Endothelial cell of umbilical vein (primary cell): ENCODE results near the gene TMEM92. TPM values are rescaled to one million over a fixed set of nuclear protein-coding genes. Genes with fewer than 3 reads are reported as not detected.

Experiments used
- BruUV-seq: library from RNA; stranded (reverse); fragments of 400-500 nt; replicated peaks from 2 replicates; lab custom pipeline; 2021; lab: Mats Ljungman, UMichigan
- CTCF ChIA-PET: fragments of 300-600, 350-600 bp; sonication (Branson Sonifier 250); formaldehyde crosslinking; loops from one replicate; lab custom pipeline; 2021; ENCODE audit warnings: antibody characterized with exemption, inconsistent platforms; lab: Charles Lee
- POLR2A ChIA-PET: fragments of 300-600, 350-600 bp; sonication (Branson Sonifier 250); formaldehyde crosslinking; loops from one replicate; lab custom pipeline; 2021; ENCODE audit warnings: antibody characterized with exemption, inconsistent platforms; lab: Charles Lee
- DNase-seq: peaks from one replicate; pipeline ENCODE4 v3.0.0-alpha.2; 2011; ENCODE audit warnings: low read depth, low spot score
- FAIRE-seq: peaks from 2 replicates; lab custom pipeline; 2011; peaks lifted over from hg19 to GRCh38; lab: Jason Lieb, UNC
- H2AFZ ChIP-seq: 2 replicates; pipeline ENCODE4 v1.6.0; 2012; ENCODE audit warnings: low read depth, low read length, control low read depth, inconsistent platforms
- H3K27ac ChIP-seq: 2 replicates; pipeline ENCODE4 v1.5.1; 2011; ENCODE audit warnings: low read depth, mild to moderate bottlenecking, control low read depth, low read length, moderate library complexity; ENCODE audit not compliant: insufficient read depth
- H3K27me3 ChIP-seq, 2 experiments: 2 replicates each; pipeline versions ENCODE4 v1.6.0 to v1.6.1; 2011; ENCODE audit warnings: low read length in 2 of 2, mixed read lengths in 1 of 2; ENCODE audit not compliant: control insufficient read depth in 2 of 2, insufficient read depth in 2 of 2
- H3K36me3 ChIP-seq, 2 experiments: 2 replicates in 1 of 2; 3 replicates in 1 of 2; pipeline ENCODE4 v1.5.1; 2011; ENCODE audit warnings: low read length in 2 of 2, mild to moderate bottlenecking in 1 of 2, moderate library complexity in 1 of 2; ENCODE audit not compliant: control insufficient read depth in 2 of 2, insufficient read depth in 2 of 2; ENCODE audit errors: extremely low read depth in 1 of 2
- H3K4me1 ChIP-seq: 3 replicates; pipeline ENCODE4 v1.5.1; 2011; ENCODE audit warnings: mild to moderate bottlenecking, low read length; ENCODE audit not compliant: control insufficient read depth, insufficient read depth; ENCODE audit errors: extremely low read depth
- H3K4me2 ChIP-seq: 2 replicates; pipeline ENCODE4 v1.6.1; 2011; ENCODE audit warnings: low read length, control low read depth, mixed read lengths; ENCODE audit not compliant: insufficient read depth
- H3K4me3 ChIP-seq, 3 experiments: fragments of 200-600 bp in 1 of 3; sonication (generic), shearing (Covaris generic) in 1 of 3; replicated peaks in 1 of 3; 2 replicates each; pipeline ENCODE4 v1.5.1; 2011 to 2016; ENCODE audit warnings: control low read depth in 3 of 3, low read length in 3 of 3, mild to moderate bottlenecking in 2 of 3, inconsistent platforms in 1 of 3, low read depth in 1 of 3, moderate library complexity in 1 of 3; ENCODE audit not compliant: insufficient read depth in 1 of 3
- H3K79me2 ChIP-seq: 2 replicates; pipeline ENCODE4 v1.6.0; 2012; ENCODE audit warnings: low read length, inconsistent platforms; ENCODE audit not compliant: control insufficient read depth, insufficient read depth
- H3K9ac ChIP-seq: replicated peaks from 2 replicates; pipeline ENCODE3; 2011; ENCODE audit warnings: low read length, control low read depth; ENCODE audit not compliant: insufficient read depth; ENCODE audit errors: extremely low read depth
- H3K9me1 ChIP-seq: replicated peaks from 3 replicates; pipeline ENCODE4 v1.6.0; 2011; ENCODE audit warnings: mild to moderate bottlenecking, low read length; ENCODE audit not compliant: control insufficient read depth, insufficient read depth; ENCODE audit errors: extremely low read depth
- H3K9me3 ChIP-seq: replicated peaks from 2 replicates; pipeline ENCODE4 v1.5.1; 2012; ENCODE audit warnings: low read length, inconsistent platforms; ENCODE audit not compliant: control insufficient read depth, insufficient read depth
- H4K20me1 ChIP-seq: replicated peaks from 2 replicates; pipeline ENCODE3; 2011; ENCODE audit warnings: mild to moderate bottlenecking, low read length; ENCODE audit not compliant: control insufficient read depth, insufficient read depth; ENCODE audit errors: extremely low read depth
- EZH2 ChIP-seq: IDR thresholded peaks from 2 replicates; pipeline ENCODE4 v1.6.1; 2012; ENCODE audit warnings: borderline replicate concordance, low read depth, mild to moderate bottlenecking, moderate library complexity, low read length, inconsistent platforms; ENCODE audit not compliant: severe bottlenecking
- FOS ChIP-seq: IDR thresholded peaks from 2 replicates; pipeline ENCODE4 v1.6.1; 2011; ENCODE audit warnings: mild to moderate bottlenecking, low read length, moderate library complexity, borderline replicate concordance; ENCODE audit not compliant: insufficient read depth
- GATA2 ChIP-seq: IDR thresholded peaks from 2 replicates; pipeline ENCODE4 v1.7.0; 2011; ENCODE audit warnings: low read depth, mild to moderate bottlenecking, moderate library complexity, mixed read lengths, low read length; ENCODE audit not compliant: insufficient read length, insufficient read depth
- JUN ChIP-seq: IDR thresholded peaks from 2 replicates; pipeline ENCODE4 v1.6.1; 2011; ENCODE audit warnings: borderline replicate concordance, low read depth; ENCODE audit not compliant: insufficient read length, insufficient read depth
- MYC ChIP-seq: IDR thresholded peaks from one replicate; pipeline ENCODE4 v1.6.1; 2011; ENCODE audit warnings: mild to moderate bottlenecking, low read depth, low read length
- POLR2A ChIP-seq: IDR thresholded peaks from 2 replicates; pipeline ENCODE4 v1.6.1; 2012; ENCODE audit warnings: low read depth, mild to moderate bottlenecking, control low read depth, low read length
- POLR2AphosphoS5 ChIP-seq: IDR thresholded peaks from 2 replicates; pipeline ENCODE4 v1.6.1; 2012; ENCODE audit warnings: low read depth, mild to moderate bottlenecking, control low read depth, low read length, moderate library complexity; ENCODE audit not compliant: insufficient read depth
- dilution Hi-C: fragments of 300-500 bp; cut with MboI; formaldehyde crosslinking; loops from one replicate; pipeline ENCODE4 v1.15.0; 2019; ENCODE audit warnings: low sequenced_read_pairs; ENCODE audit not compliant: extremely low pct_ligation_motif_present
- intact Hi-C: fragments of 100-400 bp; cut with micrococcal nuclease; formaldehyde crosslinking; loops from one replicate; pipeline ENCODE4 v1.10.0; 2022
- polyA plus RNA-seq, 4 experiments: library from polyadenylated mRNA; depleted of rRNA in 3 of 4; stranded (reverse) in 3 of 4; unstranded in 1 of 4; fragments of >200 nt; gene quantifications; 2 replicates each; pipeline versions ENCODE4 v1.2.1 to v1.2.3, GENCODE V29; 2011 to 2012; ENCODE audit warnings: missing spikeins in 1 of 4
- total RNA-seq: library from RNA; stranded (reverse); gene quantifications from 2 replicates; pipeline ENCODE4 v1.2.3, GENCODE V29; 2021
- TF ChIP-seq, protein P1 (sequence below), 2 donors: IDR thresholded peaks; 1 replicate in 1 of 2; 2 replicates in 1 of 2; pipeline ENCODE4 v1.5.1; 2011; ENCODE audit warnings: low read length in 2 of 2, mild to moderate bottlenecking in 2 of 2, moderate library complexity in 2 of 2, control low read depth in 1 of 2, inconsistent platforms in 1 of 2, low read depth in 1 of 2; ENCODE audit not compliant: insufficient read depth in 1 of 2; ENCODE audit errors: extremely low read depth in 1 of 2
- TF ChIP-seq, protein P2 (sequence below): IDR thresholded peaks from 2 replicates; pipeline ENCODE4 v1.6.1; 2011; ENCODE audit not compliant: insufficient read depth, insufficient read length

Gene TMEM92
- total and polyA plus RNA-seq, 2 donors (not counting 3 experiments of a cell fraction or from before 2014, with no cell fraction given) = 0.03 TPM; not detected in 1

DNA sequence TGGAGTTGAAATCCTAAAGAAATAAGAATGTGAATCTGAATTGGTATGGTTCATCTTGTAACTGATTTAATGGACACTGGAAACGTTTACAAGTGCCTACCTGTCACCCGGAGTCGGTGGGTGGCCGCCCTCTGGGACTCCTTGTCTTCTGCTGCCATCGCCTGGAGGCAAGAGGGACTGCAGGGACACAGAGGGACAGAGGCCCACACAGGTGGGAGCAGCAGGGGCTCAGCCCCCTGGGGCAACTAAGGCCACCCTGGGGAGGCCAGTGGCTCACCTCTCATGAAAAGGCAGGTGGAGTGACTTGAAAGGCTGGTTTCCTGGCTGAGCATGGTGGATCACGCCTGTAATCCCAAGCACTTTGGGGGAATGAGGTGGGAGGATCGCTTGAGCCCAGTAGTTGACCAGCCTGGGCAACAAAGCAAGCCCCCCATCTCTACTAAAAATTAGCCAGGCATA is 23.2 kb downstream of the TMEM92 start:
- no peaks in the 10 kb centered on the region for H3K79me2 ChIP-seq
- no peaks in the 10 kb centered on the region for H3K4me1 ChIP-seq
- H3K9me3 ChIP-seq = no peaks in the 10 kb centered on the region
- dilution Hi-C loops = no loop called here
- no peaks in the 10 kb centered on the region for H3K27me3 ChIP-seq
- H3K4me2 ChIP-seq = no peak overlapping the region
- H3K9me1 ChIP-seq = no peaks in the 10 kb centered on the region
- H3K27ac ChIP-seq = no peak overlapping the region
- POLR2A ChIA-PET = no interaction called here
- intact Hi-C loops = loop anchor here (1.0 kb wide), 4 partner anchors 24 to 203 kb away; no protein-coding TSS in a partner anchor
- H4K20me1 ChIP-seq = no peaks in the 10 kb centered on the region
- peak; percentile 56 for DNase-seq
- peak; percentile 81 for FAIRE-seq
- no TSS peak for BruUV-seq
- H2AFZ ChIP-seq = no peak overlapping the region
- H3K36me3 ChIP-seq = no peaks in the 10 kb centered on the region
- CTCF ChIA-PET = interaction anchor here (0.7 to 11.7 kb wide), 21 partner anchors 8 to 206 kb away, joined by 3 to 390 read pairs (median 5); partner anchors contain the start of genes COL1A1, PDK2 and TMEM92
- no peak overlapping the region for H3K9ac ChIP-seq
- H3K4me3 ChIP-seq = no peak overlapping the region
- TF ChIP-seq POLR2A = no peak
- TF ChIP-seq, protein P1, sequence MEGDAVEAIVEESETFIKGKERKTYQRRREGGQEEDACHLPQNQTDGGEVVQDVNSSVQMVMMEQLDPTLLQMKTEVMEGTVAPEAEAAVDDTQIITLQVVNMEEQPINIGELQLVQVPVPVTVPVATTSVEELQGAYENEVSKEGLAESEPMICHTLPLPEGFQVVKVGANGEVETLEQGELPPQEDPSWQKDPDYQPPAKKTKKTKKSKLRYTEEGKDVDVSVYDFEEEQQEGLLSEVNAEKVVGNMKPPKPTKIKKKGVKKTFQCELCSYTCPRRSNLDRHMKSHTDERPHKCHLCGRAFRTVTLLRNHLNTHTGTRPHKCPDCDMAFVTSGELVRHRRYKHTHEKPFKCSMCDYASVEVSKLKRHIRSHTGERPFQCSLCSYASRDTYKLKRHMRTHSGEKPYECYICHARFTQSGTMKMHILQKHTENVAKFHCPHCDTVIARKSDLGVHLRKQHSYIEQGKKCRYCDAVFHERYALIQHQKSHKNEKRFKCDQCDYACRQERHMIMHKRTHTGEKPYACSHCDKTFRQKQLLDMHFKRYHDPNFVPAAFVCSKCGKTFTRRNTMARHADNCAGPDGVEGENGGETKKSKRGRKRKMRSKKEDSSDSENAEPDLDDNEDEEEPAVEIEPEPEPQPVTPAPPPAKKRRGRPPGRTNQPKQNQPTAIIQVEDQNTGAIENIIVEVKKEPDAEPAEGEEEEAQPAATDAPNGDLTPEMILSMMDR (IDR thresholded peaks at IDR 0.05; ENCODE audit: extremely low read depth in 1 of 2, insufficient read depth in 1 of 2, low read depth in 1 of 2, low read length in 2 of 2) = peak; percentile 88 to 91

GRCh38 chr17:50298018-50298417 is 23.8 kb downstream of the TMEM92 start:
- Histone ChIP-seq H3K4me1 (no peaks in the 10 kb centered on the region), H3K9ac (no peak overlapping the region), H3K9me1 (no peaks in the 10 kb centered on the region), H3K9me3 (no peaks in the 10 kb centered on the region), H3K27me3 (no peaks in the 10 kb centered on the region), H3K4me2 (no peak overlapping the region), H3K36me3 (no peaks in the 10 kb centered on the region), H3K4me3 (no peak overlapping the region), H3K79me2 (no peaks in the 10 kb centered on the region), H2AFZ (no peak overlapping the region), H4K20me1 (no peaks in the 10 kb centered on the region), H3K27ac (no peak overlapping the region)
- dilution Hi-C loops (no loop called here), intact Hi-C loops (no loop called here)
- BruUV-seq = no TSS peak
- ChIA-PET CTCF (interaction anchor here (0.6 to 11.7 kb wide), 29 partner anchors 8 to 206 kb away, joined by 3 to 390 read pairs (median 4); partner anchors contain the start of genes COL1A1, PDK2 and TMEM92), POLR2A (no interaction called here)
- TF ChIP-seq POLR2A (no peak), GATA2 (no peak), JUN (no peak), FOS (no peak), POLR2AphosphoS5 (no peak), MYC (no peak), EZH2 (no peak)
- TF ChIP-seq, protein P1 (IDR thresholded peaks at IDR 0.05; ENCODE audit: extremely low read depth in 1 of 2, insufficient read depth in 1 of 2, low read depth in 1 of 2, low read length in 2 of 2) = no peak
- TF ChIP-seq, protein P2, sequence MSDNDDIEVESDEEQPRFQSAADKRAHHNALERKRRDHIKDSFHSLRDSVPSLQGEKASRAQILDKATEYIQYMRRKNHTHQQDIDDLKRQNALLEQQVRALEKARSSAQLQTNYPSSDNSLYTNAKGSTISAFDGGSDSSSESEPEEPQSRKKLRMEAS = no peak
- no peak for DNase-seq
- FAIRE-seq = no peak
